Measurements from ENCODE around the gene ZBTB20. TPM values are rescaled to one million over a fixed set of nuclear protein-coding genes. Genes with fewer than 3 reads are reported as not detected.

Gene ZBTB20
- total RNA-seq, 1 donor from 2014 or later, result 30.4 TPM

DNA sequence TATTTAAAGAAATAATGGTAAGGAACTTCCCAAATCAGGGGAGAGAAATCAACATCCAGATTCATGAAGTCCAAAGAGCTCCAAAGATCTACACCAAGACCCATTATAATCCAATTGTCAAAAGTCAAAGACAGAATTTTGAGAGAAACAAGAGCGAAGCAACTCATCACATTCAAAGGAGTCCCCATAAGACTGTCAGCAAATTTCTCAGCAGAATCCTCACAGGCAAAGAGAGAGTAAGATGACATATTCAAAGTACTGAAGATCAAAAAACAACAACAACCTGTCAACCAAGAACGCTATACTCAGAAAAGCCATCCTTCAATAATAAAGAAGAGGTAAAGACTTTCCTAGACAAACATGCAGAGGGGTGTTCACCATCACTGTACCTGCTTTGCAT lies 511.2 kb downstream of the ZBTB20 start:
- Mint-ChIP-seq H3K27me3 (ENCODE audit: low read depth) (no peaks in the 10 kb centered on the region), H3K36me3 (peaks cover 9% of the 10 kb centered on the region), H3K27ac (no peak overlapping the region), H3K4me3 (no peak overlapping the region), H3K4me1 (no peaks in the 10 kb centered on the region), H3K9me3 (peaks cover 19% of the 10 kb centered on the region)
- no peak for DNase-seq (ENCODE audit: low spot score in 2 of 2, unreplicated experiment in 2 of 2)
- TF ChIP-seq, protein P1, sequence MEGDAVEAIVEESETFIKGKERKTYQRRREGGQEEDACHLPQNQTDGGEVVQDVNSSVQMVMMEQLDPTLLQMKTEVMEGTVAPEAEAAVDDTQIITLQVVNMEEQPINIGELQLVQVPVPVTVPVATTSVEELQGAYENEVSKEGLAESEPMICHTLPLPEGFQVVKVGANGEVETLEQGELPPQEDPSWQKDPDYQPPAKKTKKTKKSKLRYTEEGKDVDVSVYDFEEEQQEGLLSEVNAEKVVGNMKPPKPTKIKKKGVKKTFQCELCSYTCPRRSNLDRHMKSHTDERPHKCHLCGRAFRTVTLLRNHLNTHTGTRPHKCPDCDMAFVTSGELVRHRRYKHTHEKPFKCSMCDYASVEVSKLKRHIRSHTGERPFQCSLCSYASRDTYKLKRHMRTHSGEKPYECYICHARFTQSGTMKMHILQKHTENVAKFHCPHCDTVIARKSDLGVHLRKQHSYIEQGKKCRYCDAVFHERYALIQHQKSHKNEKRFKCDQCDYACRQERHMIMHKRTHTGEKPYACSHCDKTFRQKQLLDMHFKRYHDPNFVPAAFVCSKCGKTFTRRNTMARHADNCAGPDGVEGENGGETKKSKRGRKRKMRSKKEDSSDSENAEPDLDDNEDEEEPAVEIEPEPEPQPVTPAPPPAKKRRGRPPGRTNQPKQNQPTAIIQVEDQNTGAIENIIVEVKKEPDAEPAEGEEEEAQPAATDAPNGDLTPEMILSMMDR (IDR thresholded peaks at IDR 0.05; ENCODE audit: unreplicated experiment), result no peak

DNA sequence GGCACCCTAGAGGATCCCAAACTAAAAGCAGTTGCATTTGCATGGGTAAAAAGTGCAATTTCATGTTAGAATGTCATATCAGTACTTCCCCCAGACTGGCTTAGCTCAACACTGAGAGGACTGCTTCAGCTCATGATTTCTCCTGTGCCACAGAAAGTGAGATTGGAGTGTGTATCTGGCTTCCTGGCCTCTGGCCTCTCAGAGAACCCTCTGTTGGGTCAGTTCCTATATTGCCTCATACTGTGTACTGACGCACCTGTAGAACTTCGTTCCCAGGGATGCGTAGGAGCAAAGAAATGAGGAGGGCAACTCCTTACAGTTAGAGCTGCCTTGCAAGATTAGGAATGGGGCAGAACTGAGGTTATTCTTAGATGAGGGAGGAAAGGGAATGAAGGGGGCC lies 512.5 kb downstream of the ZBTB20 start:
- TF ChIP-seq, protein P1 (IDR thresholded peaks at IDR 0.05; ENCODE audit: unreplicated experiment), result no peak
- Mint-ChIP-seq H3K27me3 (ENCODE audit: low read depth) (no peaks in the 10 kb centered on the region), H3K4me3 (no peak overlapping the region), H3K4me1 (no peaks in the 10 kb centered on the region), H3K27ac (no peak overlapping the region), H3K36me3 (peaks cover 9% of the 10 kb centered on the region), H3K9me3 (peaks cover 19% of the 10 kb centered on the region)
- DNase-seq (ENCODE audit: low spot score in 2 of 2, unreplicated experiment in 2 of 2), result no peak

DNA sequence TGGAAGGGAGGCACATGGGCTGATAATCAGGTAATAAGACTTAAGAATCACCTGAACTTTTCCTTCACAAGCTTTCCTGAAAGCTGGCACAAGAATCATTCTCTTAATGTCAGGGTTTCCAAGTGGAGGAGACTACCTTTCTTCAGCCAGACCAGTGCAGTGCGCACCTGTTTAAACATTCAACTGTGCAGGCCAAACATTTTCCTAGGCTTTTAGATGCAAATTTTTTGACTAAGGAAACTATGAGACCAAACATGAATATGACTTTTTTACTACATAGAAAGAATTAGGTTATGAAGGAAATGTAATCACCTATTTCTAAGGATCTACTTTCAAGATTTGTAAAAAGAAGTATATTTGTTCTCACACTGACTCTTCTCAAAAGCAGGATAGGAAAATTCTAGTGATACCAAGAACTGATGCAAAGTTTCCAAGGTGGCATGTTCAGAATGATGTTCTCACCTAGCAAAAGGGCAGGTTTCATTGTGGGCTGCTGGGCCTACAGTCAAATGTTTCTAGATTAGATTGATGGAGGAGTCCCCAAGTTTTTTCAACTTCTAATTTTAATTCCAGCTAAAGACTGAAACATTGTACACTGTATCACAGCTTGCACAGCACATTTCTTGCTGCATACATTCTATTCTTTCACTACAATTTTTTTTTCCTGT lies 514.2 kb downstream of the ZBTB20 start:
- H3K4me1 Mint-ChIP-seq, result no peaks in the 10 kb centered on the region
- DNase-seq (ENCODE audit: low spot score in 2 of 2, unreplicated experiment in 2 of 2), result no peak
- peaks cover 19% of the 10 kb centered on the region for H3K9me3 Mint-ChIP-seq
- no peaks in the 10 kb centered on the region for H3K27me3 Mint-ChIP-seq (ENCODE audit: low read depth)
- peaks cover 9% of the 10 kb centered on the region for H3K36me3 Mint-ChIP-seq
- TF ChIP-seq, protein P1 (IDR thresholded peaks at IDR 0.05; ENCODE audit: unreplicated experiment), result no peak
- H3K27ac Mint-ChIP-seq, result no peak overlapping the region
- no peak overlapping the region for H3K4me3 Mint-ChIP-seq

DNA sequence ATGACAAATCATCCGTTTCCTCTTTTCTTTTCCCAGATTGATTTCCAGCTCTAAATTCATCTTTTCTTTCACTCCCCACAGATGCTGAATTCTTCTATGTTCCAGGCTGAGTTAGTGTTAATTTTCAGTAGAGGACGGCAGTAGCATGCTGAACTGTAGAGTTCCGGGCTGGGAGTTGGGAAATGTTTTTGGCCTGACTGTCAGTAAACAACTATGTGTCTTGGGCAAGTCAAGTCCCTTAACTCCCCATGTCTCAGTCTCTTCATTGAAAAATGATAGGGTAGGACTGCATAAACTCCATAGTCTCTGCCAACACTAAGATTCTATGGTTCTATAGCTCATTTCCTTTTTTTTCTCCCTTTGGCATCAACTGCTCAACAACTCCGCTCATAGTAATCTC lies 519.3 kb downstream of the ZBTB20 start:
- Mint-ChIP-seq H3K27ac (no peak overlapping the region), H3K4me3 (no peak overlapping the region), H3K36me3 (no peaks in the 10 kb centered on the region), H3K9me3 (no peaks in the 10 kb centered on the region), H3K27me3 (ENCODE audit: low read depth) (no peaks in the 10 kb centered on the region), H3K4me1 (peaks cover 14% of the 10 kb centered on the region)
- no peak for DNase-seq (ENCODE audit: low spot score in 2 of 2, unreplicated experiment in 2 of 2)
- TF ChIP-seq, protein P1 (IDR thresholded peaks at IDR 0.05; ENCODE audit: unreplicated experiment), result no peak

DNA sequence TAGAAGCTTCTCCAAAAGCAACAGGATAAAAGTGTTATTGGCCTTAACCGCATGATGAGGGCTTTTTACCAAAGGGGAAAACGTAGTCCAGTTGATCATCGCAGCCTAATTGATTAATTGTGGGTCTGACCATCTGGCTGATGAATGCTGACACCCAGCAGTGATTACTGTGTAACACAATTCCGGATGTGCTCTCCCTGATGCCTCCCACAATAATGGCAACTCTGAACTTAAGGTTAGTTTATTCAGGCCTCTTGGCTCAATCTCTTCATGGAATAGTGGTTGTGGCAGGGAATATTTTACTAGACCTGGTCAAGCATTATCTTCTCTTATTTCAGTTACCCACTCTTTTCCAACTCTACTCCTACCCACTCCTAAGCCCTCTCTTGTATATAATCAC lies 520.3 kb downstream of the ZBTB20 start:
- Mint-ChIP-seq H3K27ac (no peak overlapping the region), H3K27me3 (ENCODE audit: low read depth) (no peaks in the 10 kb centered on the region), H3K9me3 (no peaks in the 10 kb centered on the region), H3K36me3 (no peaks in the 10 kb centered on the region), H3K4me3 (no peak overlapping the region), H3K4me1 (peaks cover 14% of the 10 kb centered on the region)
- no peak for DNase-seq (ENCODE audit: low spot score in 2 of 2, unreplicated experiment in 2 of 2)
- TF ChIP-seq, protein P1 (IDR thresholded peaks at IDR 0.05; ENCODE audit: unreplicated experiment), result no peak

Measured in mesothelial cell of epicardium (in vitro differentiated cells).